GM13976 (cell line): ENCODE measurements around the gene AURKA.

Experiments used
- DNase-seq: peaks from one replicate; pipeline ENCODE4 v3.0.0; 2012; ENCODE audit warnings: low spot score
- in situ Hi-C: fragments of 300-500 bp; cut with MboI; formaldehyde crosslinking; loops from one replicate; pipeline ENCODE4 v1.12.0; 2022; ENCODE audit warnings: low sequenced_read_pairs, mixed read lengths, inconsistent platforms; ENCODE audit not compliant: unreplicated experiment
- TF ChIP-seq, protein P1 (sequence below): IDR thresholded peaks from 2 replicates; pipeline ENCODE4 v1.5.1; 2012; ENCODE audit warnings: borderline replicate concordance, mild to moderate bottlenecking; ENCODE audit not compliant: insufficient read depth; ENCODE audit errors: extremely low read depth, missing control alignments, control extremely low read depth

Gene AURKA

DNA sequence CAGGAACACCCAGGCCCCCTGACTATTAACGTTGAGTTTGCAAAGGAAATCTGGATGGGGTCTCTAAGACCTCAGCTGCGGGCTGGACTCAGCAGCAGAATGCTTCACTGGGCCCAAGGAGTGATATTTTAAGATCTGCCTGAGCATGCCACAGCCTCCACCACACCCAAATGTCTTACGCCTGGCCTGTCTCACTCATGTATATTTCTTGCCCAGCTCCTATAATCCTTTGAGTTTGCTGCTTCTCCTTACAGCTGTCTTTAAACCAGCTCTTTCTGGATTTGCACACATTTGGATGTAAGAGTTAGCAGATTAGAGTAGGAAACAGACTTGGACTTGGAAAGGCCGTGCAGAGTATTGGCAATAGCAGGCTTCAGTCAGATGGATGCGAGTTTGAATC is 36.4 kb upstream of the AURKA start:
- in situ Hi-C loops: no loop called here

DNA sequence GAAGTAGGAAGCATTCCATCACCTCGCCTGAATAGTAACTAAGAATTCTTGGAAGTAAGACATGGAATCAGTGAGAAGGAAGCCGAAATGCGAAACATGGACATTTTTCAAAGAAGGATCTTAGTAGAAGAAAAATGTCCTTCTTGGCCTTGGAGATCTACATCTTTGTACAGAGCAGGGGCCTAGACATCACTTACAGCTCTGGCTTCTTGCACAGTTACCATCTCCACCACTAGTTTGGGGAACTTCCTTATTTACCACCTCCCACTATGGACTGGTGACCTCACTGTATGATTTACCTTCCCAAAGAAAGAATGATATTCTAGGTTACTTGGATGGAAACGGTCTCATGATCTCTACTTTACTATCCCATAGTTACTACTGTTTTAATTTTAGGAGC is 35.8 kb upstream of the AURKA start:
- TF ChIP-seq, protein P1, sequence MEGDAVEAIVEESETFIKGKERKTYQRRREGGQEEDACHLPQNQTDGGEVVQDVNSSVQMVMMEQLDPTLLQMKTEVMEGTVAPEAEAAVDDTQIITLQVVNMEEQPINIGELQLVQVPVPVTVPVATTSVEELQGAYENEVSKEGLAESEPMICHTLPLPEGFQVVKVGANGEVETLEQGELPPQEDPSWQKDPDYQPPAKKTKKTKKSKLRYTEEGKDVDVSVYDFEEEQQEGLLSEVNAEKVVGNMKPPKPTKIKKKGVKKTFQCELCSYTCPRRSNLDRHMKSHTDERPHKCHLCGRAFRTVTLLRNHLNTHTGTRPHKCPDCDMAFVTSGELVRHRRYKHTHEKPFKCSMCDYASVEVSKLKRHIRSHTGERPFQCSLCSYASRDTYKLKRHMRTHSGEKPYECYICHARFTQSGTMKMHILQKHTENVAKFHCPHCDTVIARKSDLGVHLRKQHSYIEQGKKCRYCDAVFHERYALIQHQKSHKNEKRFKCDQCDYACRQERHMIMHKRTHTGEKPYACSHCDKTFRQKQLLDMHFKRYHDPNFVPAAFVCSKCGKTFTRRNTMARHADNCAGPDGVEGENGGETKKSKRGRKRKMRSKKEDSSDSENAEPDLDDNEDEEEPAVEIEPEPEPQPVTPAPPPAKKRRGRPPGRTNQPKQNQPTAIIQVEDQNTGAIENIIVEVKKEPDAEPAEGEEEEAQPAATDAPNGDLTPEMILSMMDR: no peak
- in situ Hi-C loops: no loop called here
- no peak for DNase-seq

More for the DNA sequence above, 36.4 kb upstream of the AURKA start:
- no peak for DNase-seq
- TF ChIP-seq, protein P1: no peak

DNA sequence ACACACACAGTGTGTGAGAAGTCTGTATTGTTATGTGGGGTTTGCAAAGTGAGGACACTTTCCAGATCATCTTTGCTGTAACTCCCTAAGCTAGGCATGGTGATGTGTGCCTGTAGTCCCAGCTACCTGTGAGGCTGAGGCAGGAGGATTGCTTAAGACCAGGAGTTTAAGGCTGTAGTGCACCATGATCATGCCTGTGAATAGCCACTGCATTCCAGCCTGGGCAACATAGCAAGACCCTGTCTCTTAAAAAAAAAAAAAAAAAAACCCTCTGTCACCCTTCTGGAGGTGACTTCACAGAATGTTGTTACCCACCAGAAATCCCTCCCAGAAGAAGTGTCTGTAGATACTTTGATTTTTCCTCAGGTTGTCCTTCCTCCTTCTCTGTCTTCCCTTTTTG is 34.9 kb upstream of the AURKA start:
- in situ Hi-C loops: no loop called here
- no peak for DNase-seq
- TF ChIP-seq, protein P1: no peak

DNA sequence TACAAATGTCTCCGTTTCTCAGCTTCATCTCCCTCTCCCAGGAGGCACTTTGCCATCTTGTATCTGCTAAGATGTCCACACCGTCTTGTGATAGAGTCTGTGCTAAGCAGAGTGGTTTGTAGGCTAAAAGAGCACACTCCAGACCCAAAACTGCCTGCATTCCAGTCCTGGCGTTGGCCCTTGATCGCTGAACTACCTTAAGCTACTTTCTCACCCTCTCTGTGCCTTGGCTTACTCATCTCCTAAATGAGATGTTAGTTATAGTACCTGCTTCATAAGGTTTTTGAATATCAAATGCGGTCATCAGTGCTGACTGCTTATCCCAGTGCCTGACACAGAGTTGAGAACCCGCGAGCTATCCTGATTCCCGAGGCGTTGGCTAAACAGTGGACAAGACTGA is 34.0 kb upstream of the AURKA start:
- in situ Hi-C loops: no loop called here
- TF ChIP-seq, protein P1: no peak
- DNase-seq: no peak

DNA sequence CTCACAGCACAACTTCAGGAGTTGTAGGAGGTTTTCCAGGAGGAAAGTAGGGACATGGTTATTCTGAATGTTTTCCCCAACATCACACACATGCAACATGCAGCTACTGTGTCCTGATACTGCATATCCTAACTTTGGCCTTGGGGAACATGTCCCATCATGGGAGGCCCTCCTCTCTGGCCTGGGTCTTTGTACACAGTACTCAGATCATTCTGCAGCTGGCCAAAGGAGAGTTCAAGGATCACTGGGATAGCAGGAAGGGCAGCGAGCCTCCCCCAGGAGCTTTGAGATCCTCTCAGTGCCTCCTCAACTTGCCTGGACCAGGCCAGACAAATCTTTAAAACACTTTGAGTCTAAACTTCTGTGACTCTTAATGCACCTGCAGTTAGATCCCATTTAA is 32.9 kb upstream of the AURKA start:
- in situ Hi-C loops: no loop called here
- TF ChIP-seq, protein P1: no peak
- DNase-seq: no peak

DNA sequence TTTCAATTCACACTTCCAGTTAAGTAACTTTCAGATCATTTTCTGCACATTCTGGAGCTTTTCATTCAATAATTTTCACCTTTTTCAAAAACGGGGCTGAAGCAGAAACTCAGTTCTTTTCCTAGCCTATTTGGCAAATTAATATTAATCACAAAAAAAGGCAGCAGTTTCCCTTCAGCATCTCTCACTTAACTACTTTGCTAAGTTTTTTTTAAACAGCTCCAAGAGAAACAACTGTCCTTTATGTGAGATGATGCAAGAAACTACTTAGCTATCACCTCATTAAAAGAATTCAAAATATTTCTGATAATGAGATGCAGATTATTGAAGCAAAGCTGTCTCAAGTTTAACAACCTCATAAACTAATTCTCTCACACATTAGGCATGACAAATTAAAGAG is 31.9 kb upstream of the AURKA start:
- no peak for DNase-seq
- in situ Hi-C loops: no loop called here
- TF ChIP-seq, protein P1: no peak

DNA sequence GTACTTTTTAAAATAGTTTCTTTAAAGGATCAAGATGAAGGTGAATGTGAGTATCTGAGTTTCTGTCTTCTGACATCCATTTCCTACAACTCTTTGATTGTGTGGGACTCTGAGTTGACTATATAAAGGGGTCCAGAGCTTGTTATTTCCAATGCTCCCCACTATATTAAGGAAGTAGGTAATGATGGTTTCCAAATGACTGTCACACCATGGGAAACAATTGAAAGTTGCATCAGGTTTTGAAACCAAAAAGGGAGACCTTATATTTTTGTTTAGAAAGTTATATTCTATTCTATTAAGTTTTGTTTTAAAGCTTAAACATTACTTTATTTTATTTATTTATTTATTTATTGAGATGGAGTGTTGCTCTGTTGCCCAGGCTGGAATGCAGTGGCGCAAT is 31.2 kb upstream of the AURKA start:
- no peak for DNase-seq
- TF ChIP-seq, protein P1: no peak
- in situ Hi-C loops: no loop called here
